Endothelial cell of coronary artery (primary cell): Measurements from ENCODE around the gene ABCB10. TPM values are rescaled to one million over a fixed set of nuclear protein-coding genes. Genes with fewer than 3 reads are reported as not detected.

Source experiments
- total RNA-seq: library from RNA; depleted of rRNA; stranded (reverse); fragments of >200 nt; gene quantifications from 2 replicates; pipeline ENCODE4 v1.2.3, GENCODE V29; 2014

Gene ABCB10
- 17.0 and 18.3 TPM in 2 replicates for total RNA-seq

DNA sequence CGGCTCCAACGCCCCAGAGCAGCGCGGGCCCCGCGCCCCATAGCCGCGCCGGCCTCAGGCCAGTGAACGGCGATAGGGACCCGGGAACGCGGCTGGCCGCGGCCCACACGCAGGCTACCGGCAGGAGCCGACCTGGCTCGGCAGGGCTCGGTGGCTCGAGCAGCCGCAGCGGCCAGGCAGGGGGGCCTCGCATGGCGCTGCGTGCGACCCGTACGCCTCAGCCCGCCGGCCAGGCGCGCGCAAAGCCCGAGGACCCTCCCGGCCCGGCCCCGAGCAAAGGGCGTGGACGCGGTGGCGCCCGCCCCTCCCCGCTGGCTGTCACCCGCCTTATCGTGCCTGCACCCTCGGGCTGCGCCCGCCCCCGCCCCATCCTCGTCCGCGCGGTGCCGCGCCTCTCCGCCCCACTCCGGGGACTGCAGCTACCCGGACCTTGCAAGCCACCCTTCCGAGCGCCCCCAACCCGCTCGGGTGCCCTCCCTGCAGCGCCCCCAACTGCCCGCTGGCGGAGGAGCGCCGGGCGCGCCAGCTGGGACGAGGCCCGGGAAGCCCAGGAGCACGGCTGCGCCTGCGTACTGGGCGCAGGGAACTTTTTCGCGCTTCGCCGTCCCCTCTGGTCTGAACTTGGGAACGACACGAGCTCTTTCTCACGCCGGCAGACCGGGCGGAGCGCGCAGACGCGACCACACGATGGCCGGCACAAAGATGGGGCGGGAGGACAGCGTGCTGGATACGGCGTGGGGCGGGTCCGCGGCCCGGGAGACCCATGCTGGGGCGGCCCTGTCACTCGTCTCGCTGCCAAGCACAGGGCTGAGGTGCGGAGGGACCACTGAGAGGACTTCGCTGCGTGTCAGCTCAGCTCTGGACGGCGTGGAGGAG, at the start of gene ABCB10:
ABCB10 (minus strand) TSS at position 248 of the 876 bp plus-strand sequence; CDS start at position 193, 55 bp downstream.

DNA sequence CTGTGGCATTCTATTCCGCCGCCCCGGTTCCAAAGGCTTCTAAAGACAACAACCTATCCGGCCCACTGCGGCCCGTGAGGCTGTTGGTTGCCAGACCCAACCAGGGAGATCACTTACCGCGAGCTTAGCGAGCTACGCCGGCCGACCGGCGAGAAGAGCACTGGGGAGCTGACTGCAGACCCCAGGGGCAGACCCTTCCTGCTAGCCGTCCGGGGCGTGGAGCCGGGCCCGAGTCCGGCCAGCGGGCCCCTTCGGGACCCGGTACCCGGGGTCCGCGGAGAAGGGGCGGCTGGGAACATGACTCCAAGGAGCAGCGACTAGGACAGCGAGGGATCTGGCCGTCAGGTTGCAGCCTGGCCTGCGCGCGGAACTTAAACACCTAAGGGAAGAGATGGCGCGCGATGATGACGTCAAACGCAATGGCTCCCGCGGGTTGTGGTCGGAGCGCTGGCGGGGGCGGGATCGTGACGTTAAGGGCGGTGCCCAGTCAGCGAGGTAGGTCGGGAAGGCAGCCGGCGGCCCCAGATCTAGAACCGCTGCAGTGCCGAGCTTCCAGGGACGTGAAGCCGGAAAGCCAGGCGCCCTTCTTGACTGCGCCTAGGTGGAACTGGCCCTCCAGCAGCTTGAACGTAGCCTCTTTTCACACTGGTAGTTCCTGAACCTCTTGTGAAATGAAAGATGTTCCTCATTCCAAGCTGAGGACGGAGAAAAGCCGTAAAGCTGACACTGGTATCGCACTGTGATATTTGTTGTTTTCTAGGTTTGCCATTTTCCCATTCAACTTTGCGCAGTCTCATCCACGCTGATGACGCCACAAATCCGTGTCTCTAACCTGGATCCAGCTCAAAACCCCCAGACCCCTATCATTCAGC, 50.3 kb downstream of the ABCB10 start, which contains the start of gene NUP133:
NUP133 (minus strand) TSS at position 391 of the 872 bp plus-strand sequence; CDS start at position 299, 92 bp downstream.

Other genes starting within 250 kb of the ABCB10 start
- gene CCSAP, start 215.7 kb downstream of the ABCB10 start, total RNA-seq: 5.4 and 6.1 TPM in 2 replicates
- not detected in 2 replicates for gene ACTA1, start 124.6 kb downstream of the ABCB10 start, total RNA-seq
- 29.8 and 32.5 TPM in 2 replicates for gene NUP133, start 50.4 kb downstream of the ABCB10 start, total RNA-seq
- 19.1 and 21.4 TPM in 2 replicates for gene TAF5L, start 67.4 kb upstream of the ABCB10 start, total RNA-seq
- gene URB2, start 67.5 kb upstream of the ABCB10 start, total RNA-seq: 14.0 and 15.0 TPM in 2 replicates